Pancreas (tissue), 10 donors: ENCODE measurements around the gene SLC26A9. TPM values are rescaled to one million over a fixed set of nuclear protein-coding genes. Genes with fewer than 3 reads are reported as not detected.

Source experiments
- ATAC-seq, 4 donors: fragments of 200-7000 bp; cut with Tn5 transposase; one replicate each; pipeline versions ENCODE4 v1.8.0 to v1.9.1; 2020; ENCODE audit warnings: mild to moderate bottlenecking in 4 of 4, moderate library complexity in 4 of 4
- DNase-seq, 6 donors: peaks; one replicate each; pipeline ENCODE4 v3.0.0-alpha.2; 2020
- FAIRE-seq: peaks from 2 replicates; lab custom pipeline; 2012; peaks lifted over from hg19 to GRCh38; lab: Jason Lieb, UNC
- H3K27ac ChIP-seq, 4 donors: fragments of 200-600 bp; sonication (generic); 1 replicate in 3 of 4; 2 replicates in 1 of 4; pipeline versions ENCODE4 v1.5.0 to v1.8.0; 2020
- H3K27me3 ChIP-seq, 4 donors: fragments of 200-600 bp; one replicate each; pipeline ENCODE4 v1.8.0; 2021
- H3K36me3 ChIP-seq, 3 donors: fragments of 200-600 bp; sonication (generic) in 1 of 3; one replicate each; pipeline versions ENCODE4 v1.5.0 to v1.8.0; 2020 to 2021
- H3K4me1 ChIP-seq, 3 donors: fragments of 200-600 bp; one replicate each; pipeline ENCODE4 v1.8.0; 2021
- H3K4me3 ChIP-seq, 4 donors: fragments of 200-600 bp; sonication (generic) in 2 of 4; one replicate each; pipeline versions ENCODE4 v1.5.0 to v1.8.0; 2020 to 2021
- H3K9me3 ChIP-seq, 4 donors: fragments of 200-600 bp; one replicate each; pipeline ENCODE4 v1.8.0; 2021
- CTCF ChIP-seq, 4 donors: fragments of 200-600 bp; sonication (generic) in 3 of 4; IDR thresholded peaks; one replicate each; pipeline versions ENCODE4 v1.5.0 to v1.8.0; 2021; ENCODE audit warnings: antibody characterized with exemption in 4 of 4
- WGBS, 2 donors: extraction: QIAGEN DNeasy Blood & Tissue Kit; methylation state at CpG; one replicate each; pipeline ENCODE4 v1.1.7; 2013; 5-methylcytosine and 5-hydroxymethylcytosine counted together
- intact Hi-C, 3 donors: fragments of 100-400 bp; cut with DNase I; formaldehyde crosslinking; loops; one replicate each; pipeline versions ENCODE4 v1.11.1 to v1.14.2; 2022
- polyA plus RNA-seq, 2 donors: library from polyadenylated mRNA; stranded (reverse); fragments of 200-250 nt; gene quantifications; one replicate each; pipeline ENCODE4 v1.2.3, GENCODE V29; 2013
- total RNA-seq, 6 donors: library from RNA; stranded (reverse); fragmentation: NEBNext Ultra II Directional in 4 of 6; extraction: Animal tissue kit (Norgen Biotek cat#: 25700) in 4 of 6; gene quantifications; one replicate each; pipeline versions ENCODE4 v1.2.1 to v1.2.4, GENCODE V29; 2021 to 2023
- donor health status: healthy with polysubstance abuse.
- donor health status: DM: no; HTN: no; CAD: no; lungs with moderate emphysema.
- donor health status: DM: no; HTN: no; CAD: no.
- donor health status: control.
- donor health status: control.
- donor health status: Bipolar disorder and iron deficiency.
- donor health status: DM: yes; HTN: yes; CAD: no.
- donor health status: DM: no; HTN: no; CAD: no.
- donor health status: DM: no; HTN: no; CAD: no.
- donor health status: DM: yes; HTN: yes; CAD: no.

The SLC26A9 gene
- total and polyA plus RNA-seq, 8 donors, result 0.56 to 6.5 (median 1.2) TPM

- ATAC-seq (peak; percentile 22 to 72 (median 40)), DNase-seq (peak in 3 of 6 donors; percentile 27 to 51 (median 39)), FAIRE-seq (no peak)
- Histone ChIP-seq H3K27me3 (no peaks in the 10 kb centered on the region), H3K4me1 (peaks cover 13 to 17% (median 14%) of the 10 kb centered on the region in 3 donors), H3K36me3 (no peaks in the 10 kb centered on the region), H3K4me3 (no peak overlapping the region), H3K9me3 (no peaks in the 10 kb centered on the region), H3K27ac (no peak overlapping the region)
- no peak for TF ChIP-seq CTCF (IDR thresholded peaks at IDR 0.05)
- intact Hi-C loops, result no loop called here
- 39 to 52% methylated on average over 4 of the region's 4 CpGs for WGBS, 2 donors
Observed at GRCh38 chr1:205947024-205947423, 3.8 kb upstream of the SLC26A9 start.

- Histone ChIP-seq H3K27me3 (no peaks in the 10 kb centered on the region), H3K4me3 (no peak overlapping the region), H3K36me3 (no peaks in the 10 kb centered on the region), H3K27ac (no peak overlapping the region), H3K9me3 (no peaks in the 10 kb centered on the region), H3K4me1 (peaks cover 6 to 20% (median 9%) of the 10 kb centered on the region in 3 donors)
- ATAC-seq, result no peak
- FAIRE-seq, result no peak
- 83 to 88% methylated on average over 3 of the region's 3 CpGs for WGBS, 2 donors
- no peak for DNase-seq
- TF ChIP-seq CTCF (IDR thresholded peaks at IDR 0.05), result no peak
- intact Hi-C loops, result no loop called here
Observed at GRCh38 chr1:205945069-205945468, 1.8 kb upstream of the SLC26A9 start.

GRCh38 chr1:205944525-205944924, 1.3 kb upstream of the SLC26A9 start:
- intact Hi-C loops, result no loop called here
- no peak for TF ChIP-seq CTCF (IDR thresholded peaks at IDR 0.05)
- Histone ChIP-seq H3K27ac (no peak overlapping the region), H3K4me1 (peaks cover 5 to 19% (median 9%) of the 10 kb centered on the region in 3 donors), H3K36me3 (no peaks in the 10 kb centered on the region), H3K4me3 (no peak overlapping the region), H3K9me3 (no peaks in the 10 kb centered on the region), H3K27me3 (no peaks in the 10 kb centered on the region)
- WGBS, 2 donors, result 79 to 89% methylated on average over 4 of the region's 4 CpGs
- no peak for ATAC-seq
- no peak for DNase-seq
- no peak for FAIRE-seq

- ATAC-seq (no peak), FAIRE-seq (no peak)
- no peaks in the 10 kb centered on the region for H3K27me3 ChIP-seq
Observed at GRCh38 chr1:205942631-205943159, 561 bp downstream of the SLC26A9 start.

More at GRCh38 chr1:205942631-205943159, 561 bp downstream of the SLC26A9 start:
- no peak overlapping the region for H3K27ac ChIP-seq
- H3K9me3 ChIP-seq, result no peaks in the 10 kb centered on the region
- no peak overlapping the region for H3K4me3 ChIP-seq
- no peaks in the 10 kb centered on the region for H3K36me3 ChIP-seq
- H3K4me1 ChIP-seq, result peaks cover 5 to 19% (median 9%) of the 10 kb centered on the region in 3 donors
- no peak for DNase-seq
- 92 to 94% methylated on average over 12 of the region's 12 CpGs for WGBS, 2 donors
- intact Hi-C loops, result no loop called here
- no peak for TF ChIP-seq CTCF (IDR thresholded peaks at IDR 0.05)
